ENCODE data around the gene MED12L.

The MED12L gene

DNA sequence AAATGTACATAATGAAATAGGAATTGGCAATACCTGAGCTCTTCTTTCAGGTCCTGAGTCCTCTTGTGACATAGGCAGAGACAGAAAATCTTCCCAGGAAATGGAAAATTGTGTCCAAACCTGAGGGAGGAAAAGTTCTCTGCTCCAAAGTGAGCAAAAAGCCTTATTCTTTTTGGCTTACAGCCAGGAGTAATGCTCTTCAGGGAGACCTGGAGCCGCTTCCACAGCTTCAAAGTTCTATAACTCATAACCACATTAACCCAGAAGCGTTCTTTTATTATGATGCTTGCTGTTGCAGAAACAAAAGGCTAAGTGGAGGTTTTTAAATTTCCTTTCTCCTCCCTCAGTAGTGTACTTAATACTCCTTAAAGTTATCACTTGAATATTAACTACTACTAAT lies 374.8 kb downstream of the MED12L start:
- no peak for DNase-seq (ENCODE audit: low spot score)

DNA sequence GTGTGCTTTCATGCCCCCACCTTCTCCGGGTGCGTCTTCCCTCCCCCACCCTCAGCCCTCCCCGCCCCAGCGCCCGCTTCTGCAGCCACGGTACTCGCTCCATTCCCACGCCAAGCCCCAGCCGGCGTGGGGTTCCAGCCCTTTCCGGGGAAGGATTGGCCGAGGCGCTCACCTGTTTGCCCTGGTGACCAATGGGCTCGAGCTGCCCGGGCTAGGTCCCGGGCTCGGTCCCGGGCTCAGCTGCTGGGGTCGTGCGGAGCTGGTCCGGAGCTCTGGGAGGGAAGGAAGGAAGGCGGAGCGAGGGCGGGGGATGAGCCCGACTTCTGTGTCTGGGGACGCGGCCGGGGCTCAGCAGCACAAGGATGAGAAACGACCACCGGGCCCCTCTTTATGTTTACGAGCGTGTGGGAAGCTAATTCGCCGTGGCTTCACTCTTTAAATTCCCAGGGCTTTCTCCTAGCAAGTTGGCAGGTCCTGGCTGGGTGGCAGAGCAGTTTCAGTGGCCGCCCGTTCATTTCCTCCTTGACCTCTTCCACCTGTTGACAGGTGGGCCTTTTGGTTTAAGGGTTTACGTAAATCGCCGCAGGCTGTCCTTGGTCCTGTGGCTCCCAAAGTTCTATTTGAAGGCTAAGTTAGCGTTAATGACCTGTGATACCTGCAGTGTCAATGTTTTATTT lies 375.4 kb downstream of the MED12L start, which contains the start of gene IGSF10:
TSS of gene IGSF10 (minus strand) at position 288 of the 677 bp plus-strand sequence. CDS start 2,352 bp downstream, outside the sequence.
- DNase-seq (ENCODE audit: low spot score): no peak

- no peak for DNase-seq (ENCODE audit: low spot score)
These were observed 376.9 kb downstream of the MED12L start for GRCh38 chr3:151462278-151462780.

DNA sequence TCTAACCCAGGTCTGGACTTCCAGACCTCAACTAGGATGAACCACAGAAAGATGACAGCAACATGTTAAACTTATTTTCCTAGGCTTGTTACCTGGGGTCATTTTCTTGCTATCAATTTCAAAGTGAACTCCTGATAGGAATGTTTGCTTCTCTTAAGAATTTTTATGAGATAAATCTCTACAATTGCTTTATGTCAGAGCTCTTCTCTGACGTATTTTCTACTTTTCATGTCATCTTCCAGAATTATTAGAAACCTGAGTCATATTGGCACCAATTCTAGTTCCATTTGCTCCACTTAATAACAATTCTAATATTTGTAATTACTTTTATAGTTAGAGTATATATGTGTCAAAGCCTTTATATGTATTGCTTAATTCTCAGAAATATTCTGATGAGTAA lies 377.5 kb downstream of the MED12L start:
- DNase-seq (ENCODE audit: low spot score): no peak

DNA sequence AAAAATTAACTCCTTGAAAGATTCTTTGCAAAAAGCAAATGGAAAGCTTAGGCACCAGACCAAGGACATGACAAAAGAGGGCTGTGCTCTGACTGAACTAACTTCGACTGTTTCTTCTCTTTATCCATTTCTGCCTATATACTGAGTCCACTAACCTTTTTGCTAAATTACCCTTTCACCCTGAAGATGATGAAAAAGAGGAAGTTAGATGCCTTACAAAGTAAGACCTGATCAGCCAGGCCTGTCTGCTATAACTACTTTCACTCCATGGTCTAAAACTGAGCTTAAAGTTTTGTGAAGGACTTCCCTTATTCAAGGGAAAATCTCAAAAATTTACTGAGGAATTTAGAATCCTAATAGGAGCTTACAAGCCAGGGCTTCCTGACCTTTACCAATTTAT lies 381.6 kb downstream of the MED12L start:
- DNase-seq (ENCODE audit: low spot score): no peak

GRCh38 chr3:151468284-151468917 lies 382.9 kb downstream of the MED12L start:
- peak; percentile 72 for DNase-seq (ENCODE audit: low spot score)

DNA sequence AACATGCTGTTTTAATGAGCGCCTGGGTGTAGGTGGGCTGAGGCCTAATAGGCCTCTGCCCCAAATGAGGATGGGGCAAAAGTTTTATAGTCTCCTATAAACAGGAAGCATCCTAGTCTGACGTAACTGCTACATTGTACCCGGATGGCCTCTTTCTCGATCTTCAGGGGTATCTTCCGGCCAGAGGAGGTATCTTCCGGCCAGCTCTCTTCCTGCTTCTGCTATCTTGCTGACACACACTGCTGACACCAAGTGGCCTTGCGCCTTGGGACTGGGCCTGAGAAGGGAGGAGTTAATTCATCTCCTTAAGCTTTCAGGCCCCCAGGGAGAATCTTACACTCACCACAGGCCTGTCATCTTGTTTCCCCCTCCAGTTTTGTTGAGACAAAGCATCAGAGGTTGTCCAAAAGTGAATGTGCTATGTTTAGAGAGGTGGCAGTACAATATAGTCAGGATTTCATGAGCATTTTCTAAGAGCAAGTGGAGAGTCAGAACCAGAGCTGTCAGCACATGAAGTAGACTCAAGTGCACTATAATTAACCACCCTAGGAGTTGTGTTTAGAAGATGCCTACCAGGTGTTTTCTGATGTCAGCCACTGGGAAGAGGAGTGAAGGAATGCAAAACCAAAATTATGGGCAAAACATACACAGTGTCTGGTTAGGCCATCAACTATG lies 391.0 kb downstream of the MED12L start:
- no peak for DNase-seq (ENCODE audit: low spot score)

DNA sequence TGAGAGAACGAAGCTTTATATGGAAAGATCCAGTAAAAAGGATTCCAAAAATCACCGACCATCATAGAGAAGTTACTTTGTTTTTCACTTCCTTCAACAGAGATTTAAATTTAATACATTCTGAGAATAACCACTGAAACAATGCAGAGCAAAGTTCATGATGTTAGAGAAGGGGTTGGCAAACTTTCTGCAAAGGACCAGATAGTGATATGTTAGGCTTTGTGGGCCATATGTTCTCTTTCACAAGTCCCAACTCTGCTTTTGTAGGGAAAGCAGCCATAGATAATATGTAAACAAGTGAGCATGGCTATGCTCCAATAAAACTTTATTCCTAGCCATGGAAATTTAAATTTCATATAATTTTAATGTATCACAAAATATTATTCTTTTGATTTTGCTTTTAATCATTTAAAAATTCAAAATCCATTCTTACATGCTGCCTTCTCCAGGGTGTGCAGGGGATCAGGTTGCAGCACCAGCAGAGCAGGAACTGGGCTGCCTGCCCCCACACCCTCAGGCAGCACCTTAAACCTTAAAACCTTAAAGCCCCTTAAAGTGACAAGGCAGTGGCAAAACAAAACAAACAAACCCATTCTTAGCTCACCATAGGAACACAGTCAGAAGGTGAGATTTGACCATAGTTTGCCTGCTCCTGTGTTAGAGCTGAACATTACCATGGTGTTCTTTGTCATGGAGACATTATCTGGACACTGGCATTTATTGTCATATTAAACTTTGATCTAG lies 392.3 kb downstream of the MED12L start:
- DNase-seq (ENCODE audit: low spot score): no peak

- DNase-seq (ENCODE audit: low spot score): no peak
These were observed 392.9 kb downstream of the MED12L start for GRCh38 chr3:151478335-151478697.

GRCh38 chr3:151479452-151479851 lies 394.0 kb downstream of the MED12L start:
- DNase-seq (ENCODE audit: low spot score): no peak

- no peak for DNase-seq (ENCODE audit: low spot score)
These were observed 395.0 kb downstream of the MED12L start for GRCh38 chr3:151480492-151480891.

DNA sequence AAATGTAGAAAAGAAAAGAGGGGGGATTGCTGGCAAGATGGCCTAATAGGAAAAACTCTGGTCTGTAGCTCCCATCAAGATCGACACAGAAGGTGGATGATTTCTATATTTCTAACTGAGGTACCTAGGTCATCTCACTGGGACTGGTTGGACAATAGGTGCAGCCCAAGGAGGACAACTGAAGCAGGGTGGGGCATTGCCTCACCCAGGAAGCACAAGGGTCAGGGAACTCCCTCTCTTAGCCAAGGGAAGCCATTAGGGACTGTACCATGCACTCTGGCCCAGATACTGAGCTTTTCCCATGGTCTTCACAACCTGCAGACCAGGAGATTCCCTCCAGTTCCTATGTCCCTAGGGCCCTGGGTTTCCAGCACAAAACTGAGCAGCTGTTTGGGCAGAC lies 398.0 kb downstream of the MED12L start:
- no peak for DNase-seq (ENCODE audit: low spot score)

DNA sequence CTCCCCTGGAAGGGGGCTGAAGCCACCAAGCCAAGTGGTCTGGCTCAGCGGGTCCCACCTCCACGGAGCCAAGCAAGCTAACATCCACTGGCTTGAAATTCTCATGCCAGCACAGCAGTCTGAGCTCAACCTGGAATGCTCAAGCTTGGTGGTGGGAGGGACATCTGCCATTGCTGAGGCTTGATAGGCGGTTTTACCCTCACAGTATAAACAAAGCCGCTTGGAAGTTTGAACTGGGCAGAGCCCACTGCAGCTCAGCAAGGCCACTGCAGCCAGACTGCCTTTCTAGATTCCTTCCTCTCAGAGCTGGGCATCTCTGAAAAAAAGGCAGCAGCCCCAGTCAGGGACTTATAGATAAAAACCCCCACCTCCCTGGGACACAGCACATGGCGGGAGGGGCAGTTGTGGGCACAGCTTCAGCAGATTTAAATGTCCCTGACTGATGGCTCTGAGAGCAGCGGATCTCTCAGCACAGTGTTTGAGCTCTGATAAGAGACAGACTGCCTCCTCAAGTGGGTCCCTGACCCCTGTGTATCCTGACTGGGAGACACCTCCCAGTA lies 398.6 kb downstream of the MED12L start:
- no peak for DNase-seq (ENCODE audit: low spot score)

Data from LoVo (cell line).